Stimulated activated CD4-positive, alpha-beta T cell treated with anti-CD3 and anti-CD28 coated beads, Interleukin-1b, Interleukin-23, amount 100 ng/mL, for 24 hours (primary cell): ENCODE results near the gene SUGCT.

Source experiments
- DNase-seq, 4 experiments: peaks; one replicate each; pipeline ENCODE4 v3.0.0-alpha.2; 2020; ENCODE audit warnings: low read depth in 4 of 4, low spot score in 1 of 4

SUGCT gene

GRCh38 chr7:40804477-40805215, 669.8 kb downstream of the SUGCT start:
- no peak for DNase-seq

GRCh38 chr7:40805361-40805760, 670.6 kb downstream of the SUGCT start:
- no peak for DNase-seq

GRCh38 chr7:40808378-40808942, 673.7 kb downstream of the SUGCT start:
- no peak for DNase-seq

- DNase-seq, result no peak
Observed at GRCh38 chr7:40810274-40810673, 675.5 kb downstream of the SUGCT start.

- no peak for DNase-seq
Observed at GRCh38 chr7:40811666-40812065, 676.9 kb downstream of the SUGCT start.

GRCh38 chr7:40815022-40815421, 680.2 kb downstream of the SUGCT start:
- no peak for DNase-seq

GRCh38 chr7:40815512-40815911, 680.7 kb downstream of the SUGCT start:
- DNase-seq, result no peak

- DNase-seq, result no peak
Observed at GRCh38 chr7:40822861-40823260, 688.1 kb downstream of the SUGCT start.

- no peak for DNase-seq
Observed at GRCh38 chr7:40824461-40824860, 689.7 kb downstream of the SUGCT start.

GRCh38 chr7:40826411-40827221, 691.8 kb downstream of the SUGCT start:
- DNase-seq, result no peak

GRCh38 chr7:40827222-40828085, 692.6 kb downstream of the SUGCT start:
- DNase-seq, result no peak

GRCh38 chr7:40828686-40829600, 694.1 kb downstream of the SUGCT start:
- no peak for DNase-seq

- DNase-seq, result no peak
Observed at GRCh38 chr7:40833191-40833887, 698.5 kb downstream of the SUGCT start.

GRCh38 chr7:40833888-40834234, 699.1 kb downstream of the SUGCT start:
- DNase-seq, result no peak

GRCh38 chr7:40836218-40836617, 701.4 kb downstream of the SUGCT start:
- DNase-seq, result no peak

GRCh38 chr7:40839881-40840280, 705.1 kb downstream of the SUGCT start:
- DNase-seq, result no peak

GRCh38 chr7:40840990-40841389, 706.2 kb downstream of the SUGCT start:
- DNase-seq, result no peak

- no peak for DNase-seq
Observed at GRCh38 chr7:40842641-40843040, 707.8 kb downstream of the SUGCT start.

GRCh38 chr7:40843338-40843985, 708.7 kb downstream of the SUGCT start:
- no peak for DNase-seq
